ENCODE measurements around the gene ACACB. TPM values are rescaled to one million over a fixed set of nuclear protein-coding genes. Genes with fewer than 3 reads are reported as not detected.

ACACB gene
- total RNA-seq, 4 donors from 2014 or later: 402 to 560 (median 525) TPM

DNA sequence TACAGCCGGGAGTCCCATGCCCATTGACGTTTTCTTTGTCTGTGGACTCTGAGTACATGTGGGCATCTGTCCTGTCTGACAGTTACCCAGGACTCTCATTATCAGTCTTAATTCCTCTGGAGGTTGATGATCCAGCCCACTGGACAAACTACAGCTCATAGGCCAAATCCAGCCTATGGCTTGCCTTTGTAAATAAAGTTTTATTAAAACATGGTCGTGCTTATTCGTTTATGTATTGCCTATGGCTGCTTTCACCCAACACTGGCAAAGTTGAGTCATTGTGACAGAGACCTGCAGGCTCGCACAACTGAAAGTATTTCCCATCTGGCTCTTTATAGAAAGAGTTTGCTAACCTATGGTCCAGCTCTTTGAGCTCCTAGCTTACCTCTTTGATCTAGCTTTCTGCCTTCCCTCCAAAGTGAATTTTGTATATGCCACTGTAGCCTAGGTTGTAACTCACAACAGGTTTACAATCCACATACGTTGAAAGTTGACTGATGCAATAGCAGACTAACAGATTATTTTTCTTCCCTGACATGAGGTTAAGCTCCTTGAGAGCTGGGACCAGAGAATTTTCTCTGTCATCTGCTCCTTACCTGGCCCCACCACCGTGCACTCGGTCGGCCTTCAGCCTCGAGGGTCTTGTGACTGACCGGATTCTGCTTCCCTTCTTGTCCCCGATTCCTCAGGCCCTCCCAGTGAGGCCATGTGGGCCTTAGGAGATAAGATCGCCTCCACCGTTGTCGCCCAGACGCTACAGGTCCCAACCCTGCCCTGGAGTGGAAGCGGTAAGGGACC is 57.3 kb downstream of the ACACB start:
- Histone ChIP-seq H3K9me3 (peaks cover 0 to 6% (median 0%) of the 10 kb centered on the region in 4 donors), H3K36me3 (peaks cover 0 to 100% (median 25%) of the 10 kb centered on the region in 3 donors), H3K4me3 (no peak overlapping the region), H3K27ac (no peak overlapping the region), H3K4me1 (no peaks in the 10 kb centered on the region), H3K27me3 (no peaks in the 10 kb centered on the region)
- TF ChIP-seq, protein P1, sequence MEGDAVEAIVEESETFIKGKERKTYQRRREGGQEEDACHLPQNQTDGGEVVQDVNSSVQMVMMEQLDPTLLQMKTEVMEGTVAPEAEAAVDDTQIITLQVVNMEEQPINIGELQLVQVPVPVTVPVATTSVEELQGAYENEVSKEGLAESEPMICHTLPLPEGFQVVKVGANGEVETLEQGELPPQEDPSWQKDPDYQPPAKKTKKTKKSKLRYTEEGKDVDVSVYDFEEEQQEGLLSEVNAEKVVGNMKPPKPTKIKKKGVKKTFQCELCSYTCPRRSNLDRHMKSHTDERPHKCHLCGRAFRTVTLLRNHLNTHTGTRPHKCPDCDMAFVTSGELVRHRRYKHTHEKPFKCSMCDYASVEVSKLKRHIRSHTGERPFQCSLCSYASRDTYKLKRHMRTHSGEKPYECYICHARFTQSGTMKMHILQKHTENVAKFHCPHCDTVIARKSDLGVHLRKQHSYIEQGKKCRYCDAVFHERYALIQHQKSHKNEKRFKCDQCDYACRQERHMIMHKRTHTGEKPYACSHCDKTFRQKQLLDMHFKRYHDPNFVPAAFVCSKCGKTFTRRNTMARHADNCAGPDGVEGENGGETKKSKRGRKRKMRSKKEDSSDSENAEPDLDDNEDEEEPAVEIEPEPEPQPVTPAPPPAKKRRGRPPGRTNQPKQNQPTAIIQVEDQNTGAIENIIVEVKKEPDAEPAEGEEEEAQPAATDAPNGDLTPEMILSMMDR (IDR thresholded peaks at IDR 0.05): no peak
- no peak for TF ChIP-seq EP300 (IDR thresholded peaks at IDR 0.05)
- TF ChIP-seq POLR2A (IDR thresholded peaks at IDR 0.05): no peak
- WGBS, 2 donors: 95 to 97% methylated on average over 17 of the region's 17 CpGs
- no peak for DNase-seq (ENCODE audit: low spot score in 2 of 2)

DNA sequence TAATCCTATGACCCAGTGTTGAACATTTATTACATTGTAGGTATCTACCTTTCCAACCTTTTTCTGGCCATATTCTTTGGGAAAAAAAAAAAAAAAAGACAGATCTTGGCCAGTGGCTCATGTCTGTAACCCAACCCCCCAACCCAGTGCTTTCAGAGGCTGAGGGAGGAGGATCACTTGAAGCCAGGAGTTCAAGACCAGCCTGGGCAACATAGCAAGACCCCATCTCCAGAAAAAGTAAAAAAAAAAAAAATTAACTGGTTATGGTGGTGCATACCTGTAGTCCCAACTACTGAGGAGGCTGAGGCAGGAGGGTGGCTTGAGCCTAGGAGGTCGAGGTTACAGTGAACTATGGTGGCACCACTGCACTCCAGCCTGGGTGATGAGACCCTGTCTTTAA is 58.1 kb downstream of the ACACB start:
- 85 to 97% methylated on average over 1 of the region's 1 CpG for WGBS, 2 donors
- no peak for DNase-seq (ENCODE audit: low spot score in 2 of 2)
- TF ChIP-seq EP300 (IDR thresholded peaks at IDR 0.05) (no peak), POLR2A (IDR thresholded peaks at IDR 0.05) (no peak)
- TF ChIP-seq, protein P1 (IDR thresholded peaks at IDR 0.05): no peak
- Histone ChIP-seq H3K27me3 (no peaks in the 10 kb centered on the region), H3K4me3 (no peak overlapping the region), H3K27ac (no peak overlapping the region), H3K9me3 (peaks cover 0 to 6% (median 0%) of the 10 kb centered on the region in 4 donors), H3K36me3 (peaks cover 0 to 100% (median 31%) of the 10 kb centered on the region in 3 donors), H3K4me1 (no peaks in the 10 kb centered on the region)

DNA sequence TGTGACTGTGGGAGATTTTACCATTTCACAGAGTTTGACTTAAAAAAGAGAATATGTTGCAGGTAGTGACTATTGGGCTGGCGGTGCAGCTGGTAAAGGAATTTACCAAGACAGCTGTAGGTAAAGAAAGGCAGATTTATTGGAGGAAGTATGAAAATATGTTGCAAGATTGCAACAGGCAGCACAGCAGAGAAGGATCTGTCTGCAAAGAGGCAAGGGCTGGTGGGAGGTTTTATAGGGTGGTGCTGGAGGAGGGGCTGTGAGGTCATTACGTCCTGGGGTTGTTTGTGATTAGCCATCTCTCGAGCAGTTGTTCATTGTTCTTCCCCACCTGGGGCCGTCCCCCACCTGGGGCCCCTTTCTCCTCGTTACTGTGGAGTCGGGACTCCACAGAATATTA is 62.1 kb downstream of the ACACB start:
- H3K9me3 ChIP-seq: peaks cover 0 to 6% (median 0%) of the 10 kb centered on the region in 4 donors
- H3K27ac ChIP-seq: no peak overlapping the region
- DNase-seq (ENCODE audit: low spot score in 2 of 2): no peak
- H3K36me3 ChIP-seq: peaks cover 0 to 100% (median 16%) of the 10 kb centered on the region in 3 donors
- 70 to 74% methylated on average over 6 of the region's 6 CpGs for WGBS, 2 donors
- TF ChIP-seq, protein P1 (IDR thresholded peaks at IDR 0.05): no peak
- no peak for TF ChIP-seq EP300 (IDR thresholded peaks at IDR 0.05)
- no peak for TF ChIP-seq POLR2A (IDR thresholded peaks at IDR 0.05)
- no peaks in the 10 kb centered on the region for H3K27me3 ChIP-seq
- H3K4me1 ChIP-seq: no peaks in the 10 kb centered on the region
- H3K4me3 ChIP-seq: no peak overlapping the region

DNA sequence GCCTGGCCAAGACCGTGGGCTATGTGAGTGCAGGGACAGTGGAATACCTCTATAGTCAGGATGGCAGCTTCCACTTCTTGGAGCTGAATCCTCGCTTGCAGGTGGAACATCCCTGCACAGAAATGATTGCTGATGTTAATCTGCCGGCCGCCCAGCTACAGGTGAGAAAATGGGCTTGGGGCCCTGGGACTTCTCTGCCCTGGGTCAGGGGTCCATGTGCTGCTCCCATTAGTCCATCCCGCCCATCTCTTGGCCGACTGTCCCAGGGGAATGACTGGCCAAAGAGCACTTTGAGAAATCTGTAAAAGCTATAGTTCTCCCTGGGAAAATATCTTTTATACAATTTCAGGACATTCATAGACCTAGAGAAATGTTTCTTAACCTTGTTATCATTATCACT is 63.5 kb downstream of the ACACB start:
- H3K27ac ChIP-seq: no peak overlapping the region
- no peaks in the 10 kb centered on the region for H3K4me1 ChIP-seq
- no peaks in the 10 kb centered on the region for H3K27me3 ChIP-seq
- DNase-seq (ENCODE audit: low spot score in 2 of 2): no peak
- peaks cover 0 to 100% (median 9%) of the 10 kb centered on the region in 3 donors for H3K36me3 ChIP-seq
- H3K4me3 ChIP-seq: no peak overlapping the region
- WGBS, 2 donors: 89 to 96% methylated on average over 6 of the region's 6 CpGs
- H3K9me3 ChIP-seq: no peaks in the 10 kb centered on the region
- TF ChIP-seq, protein P1 (IDR thresholded peaks at IDR 0.05): no peak
- no peak for TF ChIP-seq POLR2A (IDR thresholded peaks at IDR 0.05)
- TF ChIP-seq EP300 (IDR thresholded peaks at IDR 0.05): no peak

DNA sequence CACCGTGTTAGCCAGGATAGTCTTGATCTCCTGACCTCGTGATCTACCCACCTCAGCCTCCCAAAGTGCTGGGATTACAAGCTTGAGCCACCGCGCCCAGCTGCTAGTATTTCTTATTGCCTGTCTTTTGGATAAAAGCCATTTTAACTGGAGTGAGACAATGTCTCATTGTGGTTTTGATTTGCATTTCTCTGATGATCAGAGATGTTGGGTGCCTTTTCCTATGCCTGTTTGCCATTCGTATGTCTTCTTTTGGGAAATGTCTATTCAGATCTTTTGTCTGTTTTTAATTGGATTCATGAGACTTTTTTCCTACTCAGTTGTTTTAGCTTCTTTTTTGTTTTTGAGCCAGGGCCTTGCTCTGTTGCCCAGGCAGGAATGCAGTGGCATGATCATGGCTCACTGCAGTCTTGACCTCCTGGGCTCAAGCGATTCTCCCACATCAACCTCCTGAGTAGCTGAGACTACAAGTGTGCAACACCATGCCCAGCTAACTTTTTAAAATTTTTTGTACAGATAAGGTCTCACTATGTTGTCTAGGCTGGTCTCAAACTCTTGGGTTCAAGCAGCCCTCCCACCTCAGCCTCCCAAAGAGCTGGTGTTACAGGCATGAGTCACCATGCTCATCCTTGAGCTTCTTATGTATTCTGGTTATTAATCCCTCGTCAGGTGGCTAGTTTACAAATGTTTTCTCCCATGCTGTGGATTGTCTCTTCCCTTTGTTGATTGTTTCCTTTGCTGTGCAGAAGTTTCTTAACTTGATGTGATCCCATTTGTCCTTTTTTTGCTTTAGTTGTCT is 65.9 kb downstream of the ACACB start:
- H3K4me1 ChIP-seq: no peaks in the 10 kb centered on the region
- no peak overlapping the region for H3K4me3 ChIP-seq
- TF ChIP-seq EP300 (IDR thresholded peaks at IDR 0.05) (no peak), POLR2A (IDR thresholded peaks at IDR 0.05) (no peak)
- TF ChIP-seq, protein P1 (IDR thresholded peaks at IDR 0.05): no peak
- DNase-seq (ENCODE audit: low spot score in 2 of 2): no peak
- peaks cover 5 to 100% (median 21%) of the 10 kb centered on the region in 3 donors for H3K36me3 ChIP-seq
- H3K27me3 ChIP-seq: no peaks in the 10 kb centered on the region
- H3K9me3 ChIP-seq: no peaks in the 10 kb centered on the region
- 70 to 80% methylated on average over 7 of the region's 7 CpGs for WGBS, 2 donors
- H3K27ac ChIP-seq: peak overlapping the region in 1 of 4 donors; percentile 17

Data from tibial nerve (tissue), 4 donors.